GM19043 (cell line): ENCODE results near the gene CTXN3.

Source experiments
- ATAC-seq: cut with Tn5 transposase; IDR thresholded peaks from one replicate; pipeline ENCODE4 v1.9.1; 2021; ENCODE audit warnings: low read depth; ENCODE audit not compliant: unreplicated experiment

The CTXN3 gene

DNA sequence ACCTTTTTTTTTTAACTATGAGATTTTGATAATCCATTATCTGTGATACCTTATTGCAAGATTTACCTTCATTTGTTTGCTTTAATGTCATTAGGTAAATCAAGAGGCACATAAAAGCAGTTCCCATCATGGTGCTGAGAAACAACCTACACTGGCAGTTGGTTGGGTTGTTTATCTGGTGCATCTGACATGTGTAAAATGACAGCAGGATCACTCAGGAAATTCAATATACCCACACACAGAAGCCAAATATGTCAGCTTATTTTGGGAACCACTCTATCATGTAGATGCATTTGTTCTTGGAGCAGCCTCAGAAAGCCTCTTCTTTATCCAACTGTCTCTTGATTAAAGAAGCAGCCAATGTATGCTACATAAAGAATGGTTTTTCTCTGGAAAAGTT, 46.5 kb downstream of the CTXN3 start:
- ATAC-seq: no peak

GRCh38 chr5:127696683-127697082, 47.8 kb downstream of the CTXN3 start:
- ATAC-seq: no peak

- ATAC-seq: no peak
Observed at GRCh38 chr5:127697894-127698600, 49.2 kb downstream of the CTXN3 start.

GRCh38 chr5:127699416-127699815, 50.5 kb downstream of the CTXN3 start:
- ATAC-seq: no peak

GRCh38 chr5:127700237-127700766, 51.4 kb downstream of the CTXN3 start:
- ATAC-seq: no peak

GRCh38 chr5:127702434-127702833, 53.6 kb downstream of the CTXN3 start:
- ATAC-seq: no peak

DNA sequence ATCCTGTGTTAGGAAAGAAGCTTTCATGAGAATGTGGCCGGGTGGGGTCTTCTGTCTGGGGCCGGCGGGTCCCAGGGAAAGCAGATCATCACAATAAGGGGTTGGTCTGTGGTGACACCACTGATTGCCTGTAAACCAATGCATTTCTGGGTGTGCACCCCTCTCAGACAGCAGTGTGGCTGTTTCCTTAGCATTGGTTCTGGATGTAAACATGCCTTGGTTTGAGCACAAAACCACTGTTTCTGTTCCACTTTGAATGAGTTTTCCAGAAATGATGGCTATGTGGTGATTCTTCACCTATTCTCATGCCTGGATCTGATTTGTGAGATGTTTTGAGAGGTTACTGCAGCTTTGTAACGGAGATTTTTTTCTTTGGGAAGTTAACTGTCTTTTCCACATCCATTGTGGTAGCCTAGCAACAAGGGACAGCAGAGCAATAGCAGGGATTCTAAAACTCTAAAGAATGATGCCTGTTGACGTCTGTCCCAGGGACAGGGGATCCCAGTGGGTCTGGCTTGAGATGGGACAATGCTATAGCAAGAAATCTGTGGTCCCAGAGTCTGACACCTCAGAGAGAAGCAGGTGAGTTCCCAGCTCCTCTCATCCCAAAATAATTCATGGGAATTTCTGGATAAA, 54.2 kb downstream of the CTXN3 start, which contains the start of gene CCDC192:
Gene CCDC192 (plus strand): TSS at position 466 of the 636 bp plus-strand sequence. CDS start 55 bp downstream, at position 521.
- ATAC-seq: no peak

- ATAC-seq: no peak
Observed at GRCh38 chr5:127705120-127705892, 56.4 kb downstream of the CTXN3 start.

- no peak for ATAC-seq
Observed at GRCh38 chr5:127706691-127707090, 57.8 kb downstream of the CTXN3 start.

DNA sequence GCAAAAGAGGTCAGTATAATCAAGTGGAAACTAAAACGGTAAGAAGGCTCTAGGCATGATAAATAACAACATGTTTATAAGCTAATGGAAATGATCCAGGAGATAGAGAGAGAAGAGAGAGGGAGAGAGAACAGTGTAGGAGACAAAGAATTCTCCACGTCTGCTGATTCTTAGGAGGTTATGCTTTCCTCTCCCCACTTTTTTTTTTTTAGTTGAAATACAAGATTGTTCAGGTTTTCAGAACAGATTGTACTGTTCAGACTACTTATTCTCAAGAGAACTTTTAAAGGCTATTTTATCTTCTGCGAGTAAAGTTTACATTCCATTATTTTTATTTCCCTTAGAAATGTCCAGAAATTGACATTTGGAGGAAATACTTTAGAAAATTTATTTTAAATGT, 58.3 kb downstream of the CTXN3 start:
- ATAC-seq: no peak
